HG03175 (cell line): ENCODE data around the gene DAAM2.

ENCODE experiments used
- ATAC-seq: cut with Tn5 transposase; IDR thresholded peaks from one replicate; pipeline ENCODE4 v1.9.1; 2021; ENCODE audit warnings: mild to moderate bottlenecking, moderate library complexity; ENCODE audit not compliant: unreplicated experiment

DAAM2 gene

GRCh38 chr6:39904946-39905639, 112.9 kb downstream of the DAAM2 start:
- ATAC-seq: no peak

DNA sequence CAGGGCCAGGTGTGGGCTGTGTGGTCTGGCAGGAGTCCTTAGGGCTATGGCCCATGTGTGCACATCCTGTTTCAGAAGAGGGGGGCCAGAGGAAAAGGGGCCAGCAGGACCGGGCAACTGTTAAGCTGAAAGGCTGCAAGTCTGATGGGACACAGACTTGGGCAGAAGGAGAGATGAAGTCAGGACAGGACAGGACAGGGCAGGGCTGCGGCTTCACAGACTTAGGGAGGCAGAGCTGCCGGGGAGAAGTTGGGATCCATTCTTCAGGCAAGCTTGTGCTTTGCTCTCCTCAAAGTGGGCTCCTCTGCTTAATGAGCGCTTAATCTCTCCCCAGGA, 113.4 kb downstream of the DAAM2 start:
- ATAC-seq: no peak

DNA sequence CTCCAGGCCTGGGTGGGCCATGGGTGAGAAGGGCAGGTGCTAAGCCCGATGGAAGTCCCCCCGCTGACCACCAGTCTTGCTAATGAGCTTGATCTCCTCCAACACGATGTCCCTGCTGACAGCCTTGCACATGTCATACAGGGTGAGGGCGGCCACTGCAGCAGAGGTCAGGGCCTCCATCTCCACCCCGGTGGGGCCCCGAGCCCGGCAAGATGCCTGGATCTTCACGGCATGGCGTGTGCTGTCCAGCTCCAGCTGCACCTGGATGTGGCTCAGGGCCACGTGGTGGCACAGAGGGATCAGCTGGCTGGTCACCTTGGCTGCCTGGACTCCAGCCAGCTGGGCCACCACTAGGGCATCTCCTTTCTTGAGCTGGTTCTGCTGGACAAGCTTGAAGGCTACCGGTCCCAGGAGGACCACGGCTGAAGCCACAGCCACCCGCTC, 114.2 kb downstream of the DAAM2 start:
- ATAC-seq: no peak

- ATAC-seq: no peak
Observed at GRCh38 chr6:39907871-39908575, 115.8 kb downstream of the DAAM2 start.

DNA sequence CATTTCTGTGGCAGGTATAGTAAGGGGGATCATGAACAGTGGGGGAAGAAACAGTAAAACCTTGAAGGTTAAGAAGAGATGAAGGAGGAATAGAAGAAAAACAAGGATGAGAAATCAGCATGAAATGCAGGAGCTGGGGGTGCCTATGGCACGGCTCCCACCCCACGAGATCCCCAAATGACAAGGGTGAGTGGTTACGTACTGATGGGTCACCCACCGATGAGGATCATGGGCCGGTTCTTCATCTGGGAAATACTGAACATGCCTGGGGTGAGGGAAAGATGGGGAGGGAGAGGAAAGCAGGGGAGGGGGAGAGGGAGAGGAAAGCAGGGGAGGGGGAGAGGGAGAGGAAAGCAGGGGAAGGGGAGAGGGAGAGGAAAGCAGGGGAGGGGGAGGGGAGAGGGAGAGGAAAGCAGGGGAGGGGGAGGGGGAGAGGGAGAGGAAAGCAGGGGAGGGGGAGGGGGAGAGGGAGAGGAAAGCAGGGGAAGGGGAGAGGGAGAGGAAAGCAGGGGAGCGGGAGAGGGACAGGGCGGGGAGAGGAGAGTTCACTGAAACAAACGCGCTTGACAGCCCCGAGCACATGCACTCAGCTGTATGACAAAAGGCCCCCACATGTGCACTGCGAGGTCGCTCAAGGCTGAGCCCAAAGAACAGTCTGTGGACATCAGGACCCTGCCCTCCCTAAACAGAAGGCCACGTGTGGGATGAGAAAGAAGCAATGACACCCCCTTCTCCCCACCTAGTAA, 116.8 kb downstream of the DAAM2 start:
- no peak for ATAC-seq

DNA sequence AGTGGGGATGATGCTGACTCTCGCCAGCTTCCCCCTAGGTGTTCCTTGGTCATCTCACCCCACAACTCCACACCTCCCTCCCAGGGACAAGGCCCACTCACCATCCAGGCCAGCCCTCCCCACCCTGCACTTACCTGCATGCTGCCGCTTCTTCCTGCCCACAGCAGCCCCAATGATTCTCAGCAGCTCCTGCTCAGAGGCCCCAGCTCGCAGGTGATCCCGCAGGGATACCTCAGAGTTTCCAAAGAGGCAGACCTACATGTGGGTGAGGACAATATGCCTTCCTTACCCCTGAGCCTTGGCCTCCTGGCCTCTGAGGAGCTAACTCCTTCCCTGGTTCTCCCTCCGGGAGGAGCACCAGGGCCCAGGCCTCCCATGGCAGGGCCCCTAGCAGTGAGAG, 117.5 kb downstream of the DAAM2 start:
- no peak for ATAC-seq

GRCh38 chr6:39910164-39910563, 118.0 kb downstream of the DAAM2 start:
- no peak for ATAC-seq

GRCh38 chr6:39910744-39911143, 118.6 kb downstream of the DAAM2 start:
- no peak for ATAC-seq

- ATAC-seq: no peak
Observed at GRCh38 chr6:39911513-39912125, 119.4 kb downstream of the DAAM2 start.

DNA sequence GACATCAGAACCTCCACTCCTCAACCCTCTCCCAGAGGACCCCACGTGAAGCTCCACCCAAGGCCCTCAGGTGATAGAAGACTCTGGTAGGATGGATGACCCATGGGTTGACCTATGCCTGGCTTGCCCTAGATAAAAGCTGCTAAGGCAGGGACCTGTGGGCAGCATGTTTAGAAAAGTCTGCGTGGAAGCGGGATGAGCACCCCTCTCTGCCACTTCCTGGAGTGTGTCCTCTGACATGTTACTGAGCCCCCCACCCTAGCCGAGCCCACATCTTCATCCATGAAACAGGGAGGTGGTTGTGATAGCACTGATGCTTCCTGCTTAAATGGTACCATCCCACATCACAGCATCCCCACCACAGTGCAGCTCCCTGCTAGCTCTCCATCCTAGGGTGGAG, 120.3 kb downstream of the DAAM2 start:
- ATAC-seq: no peak

GRCh38 chr6:39913391-39913916, 121.3 kb downstream of the DAAM2 start:
- ATAC-seq: no peak

- no peak for ATAC-seq
Observed at GRCh38 chr6:39914239-39914638, 122.1 kb downstream of the DAAM2 start.

DNA sequence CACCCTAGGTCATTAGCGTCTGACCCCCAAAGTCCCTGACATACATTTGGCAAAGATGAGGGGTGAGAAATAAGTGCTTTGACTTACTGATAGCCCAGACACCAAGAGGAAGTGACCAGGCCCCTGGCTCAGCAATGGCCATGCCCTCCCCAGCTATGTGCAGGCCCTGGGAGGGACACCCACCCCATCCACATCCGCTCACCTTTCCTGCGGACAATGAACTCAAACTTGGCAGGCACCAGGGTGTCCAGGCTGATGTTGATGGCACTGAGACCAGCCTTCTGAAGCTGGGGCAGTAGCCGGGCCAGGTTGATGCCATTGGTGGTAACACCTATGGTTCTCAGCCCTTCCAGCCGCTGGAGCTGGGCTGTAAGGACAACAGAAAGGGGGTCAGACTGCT, 123.7 kb downstream of the DAAM2 start:
- ATAC-seq: no peak

DNA sequence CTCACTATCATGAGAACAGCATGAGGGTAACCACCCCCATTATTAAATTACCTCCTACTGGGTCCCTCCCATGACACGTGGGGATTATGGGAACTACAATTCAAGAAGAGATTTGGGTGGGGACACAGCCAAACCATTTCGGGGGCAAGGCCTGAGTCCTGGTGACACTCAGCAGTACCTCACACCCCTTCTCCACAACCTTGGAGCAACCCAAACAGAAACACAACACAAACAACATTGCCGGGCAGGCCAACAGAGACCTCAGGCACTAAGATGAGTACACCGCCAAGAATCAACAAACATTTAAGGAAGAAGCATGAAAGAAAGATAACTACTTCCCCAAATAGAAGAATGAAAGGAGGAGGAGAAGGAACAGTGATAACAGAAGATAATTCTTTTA, 125.2 kb downstream of the DAAM2 start:
- ATAC-seq: no peak

GRCh38 chr6:39917981-39918380, 125.8 kb downstream of the DAAM2 start:
- no peak for ATAC-seq

DNA sequence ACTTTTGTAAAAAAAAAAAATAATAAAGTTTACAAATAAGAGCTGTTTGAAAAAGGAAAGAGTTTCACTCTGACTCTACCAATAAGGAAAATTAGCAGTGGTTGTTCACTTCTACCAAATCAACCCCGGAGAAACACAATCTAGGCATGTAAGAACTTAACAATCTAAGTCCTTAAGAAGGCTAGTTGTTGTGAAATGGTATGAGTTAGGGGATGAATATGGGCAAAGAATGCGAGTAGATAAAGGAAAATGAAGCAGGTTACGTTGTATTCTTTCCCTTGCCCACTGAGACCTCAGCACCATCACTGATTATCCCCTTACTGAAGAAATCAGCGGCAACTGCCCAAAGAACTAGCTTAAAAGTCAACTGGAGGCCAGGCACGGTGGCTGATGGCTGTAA, 126.7 kb downstream of the DAAM2 start:
- ATAC-seq: no peak

DNA sequence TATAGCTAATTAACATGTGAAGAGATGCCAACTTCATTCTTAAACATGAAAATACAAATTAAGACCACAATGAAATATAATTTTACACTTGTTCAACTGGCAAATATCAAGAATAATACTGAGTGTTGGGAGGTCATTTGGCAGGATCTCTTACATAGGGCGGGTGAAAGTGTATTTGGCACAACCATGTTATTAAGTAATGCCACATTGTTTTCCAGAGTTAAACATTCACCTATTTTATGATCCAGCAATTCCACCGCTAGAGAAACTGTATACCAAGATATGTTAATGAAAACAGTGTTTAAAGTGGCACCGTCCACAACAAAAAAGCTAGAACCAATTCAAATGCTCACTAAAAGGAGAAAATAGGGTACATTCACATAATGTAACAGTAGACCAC, 128.0 kb downstream of the DAAM2 start:
- ATAC-seq: no peak

DNA sequence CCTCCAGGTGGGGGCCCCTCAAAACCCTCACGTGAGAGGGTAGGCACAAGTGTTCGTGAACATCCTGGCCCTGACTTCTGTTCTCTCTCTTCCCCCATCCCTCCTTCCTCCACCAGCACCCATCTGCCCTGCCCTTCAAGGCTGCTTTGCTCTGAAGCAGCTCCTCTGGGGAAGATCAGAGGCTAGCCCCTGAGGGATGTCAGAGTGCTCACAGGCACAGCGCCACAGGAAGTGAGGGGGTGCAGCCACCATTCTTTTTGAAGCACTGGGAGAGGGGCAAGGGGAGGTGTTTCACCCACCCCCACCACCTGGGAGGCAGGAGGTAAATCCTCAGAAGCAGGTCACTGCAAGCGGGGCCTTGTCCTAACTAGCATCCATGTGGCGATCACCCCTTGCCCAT, 130.6 kb downstream of the DAAM2 start:
- ATAC-seq: no peak

- ATAC-seq: no peak
Observed at GRCh38 chr6:39923394-39923793, 131.2 kb downstream of the DAAM2 start.

- ATAC-seq: no peak
Observed at GRCh38 chr6:39923861-39924260, 131.7 kb downstream of the DAAM2 start.

- no peak for ATAC-seq
Observed at GRCh38 chr6:39924283-39924682, 132.1 kb downstream of the DAAM2 start.
